Body of pancreas (tissue), 4 donors: ENCODE data around the gene NPTXR. TPM values are rescaled to one million over a fixed set of nuclear protein-coding genes. Genes with fewer than 3 reads are reported as not detected.

ENCODE experiments used
- ATAC-seq: fragments of 150-250 bp; one replicate; pipeline ENCODE4 v1.9.1; 2016
- DNase-seq, 4 donors: peaks; one replicate each; pipeline ENCODE4 v3.0.0-alpha.2; 2019
- H3K27ac ChIP-seq, 4 donors: fragments of 200-600 bp; sonication (generic); 1 replicate in 3 of 4; 2 replicates in 1 of 4; pipeline versions ENCODE4 v1.5.1 to v1.6.1; 2016 to 2019; ENCODE audit warnings: mild to moderate bottlenecking in 1 of 4, mixed read lengths in 1 of 4, moderate library complexity in 1 of 4
- H3K27me3 ChIP-seq, 2 donors: fragments of 200-600 bp; sonication (generic); one replicate each; pipeline ENCODE4 v1.6.0; 2016; ENCODE audit warnings: mild to moderate bottlenecking in 1 of 2
- H3K36me3 ChIP-seq, 2 donors: fragments of 200-600 bp; sonication (generic); replicated peaks in 1 of 2; 2 replicates each; pipeline ENCODE4 v1.5.1; 2016; ENCODE audit warnings: low read depth in 2 of 2; ENCODE audit not compliant: insufficient read depth in 1 of 2
- H3K4me1 ChIP-seq: fragments of 200-600 bp; sonication (generic); one replicate; pipeline ENCODE4 v1.6.0; 2016
- H3K4me3 ChIP-seq, 2 donors: fragments of 200-600 bp; sonication (generic); 1 replicate in 1 of 2; 2 replicates in 1 of 2; pipeline ENCODE4 v1.5.1; 2016 to 2019
- H3K9me3 ChIP-seq, 3 donors: fragments of 200-600 bp; sonication (generic); 1 replicate in 2 of 3; 2 replicates in 1 of 3; pipeline ENCODE4 v1.5.1; 2016
- CTCF ChIP-seq, 7 experiments: fragments of 450-650 bp in 4 of 7; fragments of 200-600 bp in 3 of 7; sonication (generic) in 3 of 7; IDR thresholded peaks; one replicate each; pipeline ENCODE4 v1.5.1; 2016 to 2019; ENCODE audit warnings: antibody characterized with exemption in 7 of 7
- POLR2A ChIP-seq, 3 donors: fragments of 450-650 bp; IDR thresholded peaks; one replicate each; pipeline ENCODE4 v1.6.1; 2016; ENCODE audit warnings: antibody characterized with exemption in 3 of 3, mild to moderate bottlenecking in 2 of 3
- WGBS, 2 donors: methylation state at CpG; one replicate each; pipeline ENCODE4 v1.1.5; 2017; 5-methylcytosine and 5-hydroxymethylcytosine counted together
- intact Hi-C: fragments of 100-400 bp; cut with DNase I; formaldehyde crosslinking; loops from one replicate; pipeline ENCODE4 v1.15.1; 2023
- total RNA-seq, 2 donors: library from RNA; depleted of rRNA; stranded (reverse); fragments of >200 nt; gene quantifications; one replicate each; pipeline ENCODE4 v1.1.0, GENCODE V29; 2016

Gene NPTXR
- total RNA-seq, 2 donors from 2014 or later: 6.0 to 10.5 TPM

DNA sequence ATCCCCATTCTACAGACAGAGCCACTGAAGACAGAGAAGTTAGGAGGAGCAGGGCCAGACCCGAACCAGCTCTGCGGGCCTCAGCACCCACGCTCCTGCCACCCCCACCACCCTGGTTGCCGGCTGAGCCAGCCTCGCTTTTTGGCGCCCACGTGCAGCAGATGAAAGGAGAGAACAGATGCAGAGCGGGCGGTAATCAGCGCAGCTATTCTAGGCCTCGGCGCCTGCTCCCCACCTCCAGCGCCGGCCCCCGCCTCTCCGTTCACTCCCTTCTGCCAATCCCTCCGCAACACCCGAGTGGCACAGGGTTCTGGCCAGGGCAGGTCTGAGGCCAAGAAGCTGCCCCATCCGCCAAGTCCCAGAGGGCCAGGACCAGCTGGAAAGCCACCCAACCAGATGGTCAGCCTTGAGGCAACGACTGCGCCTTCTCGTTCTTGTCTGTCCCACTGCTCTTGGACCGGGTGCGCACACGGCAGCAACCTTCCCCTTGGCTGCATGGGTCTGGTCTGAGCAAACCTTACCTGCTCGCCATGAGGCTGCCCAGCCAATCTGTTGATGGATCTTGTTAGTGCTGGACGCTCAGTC lies 66.6 kb downstream of the NPTXR start:
- intact Hi-C loops: loop anchor here (10.0 kb wide), 1 partner anchor 348 kb away; no protein-coding TSS in a partner anchor
- Histone ChIP-seq H3K4me3 (no peak overlapping the region), H3K9me3 (no peaks in the 10 kb centered on the region), H3K27me3 (no peaks in the 10 kb centered on the region), H3K27ac (no peak overlapping the region), H3K4me1 (no peaks in the 10 kb centered on the region), H3K36me3 (peaks cover 0 to 4% of the 10 kb centered on the region in 2 donors)
- no peak for TF ChIP-seq POLR2A (IDR thresholded peaks at IDR 0.05)
- TF ChIP-seq CTCF (IDR thresholded peaks at IDR 0.05): no peak
- DNase-seq (no peak), ATAC-seq (no peak)
- WGBS, 2 donors: 89 to 90% methylated on average over 10 to 26 of the region's 27 CpGs

- DNase-seq: no peak
- TF ChIP-seq CTCF (IDR thresholded peaks at IDR 0.05) (no peak), POLR2A (IDR thresholded peaks at IDR 0.05) (no peak)
- ATAC-seq: no peak
- WGBS, 2 donors: 68 to 69% methylated on average over 6 of the region's 6 CpGs
- Histone ChIP-seq H3K9me3 (no peaks in the 10 kb centered on the region), H3K4me1 (no peaks in the 10 kb centered on the region), H3K4me3 (no peak overlapping the region), H3K36me3 (peaks cover 0 to 4% of the 10 kb centered on the region in 2 donors), H3K27me3 (no peaks in the 10 kb centered on the region), H3K27ac (no peak overlapping the region)
- intact Hi-C loops: loop anchor here (10.0 kb wide), 1 partner anchor 349 kb away; no protein-coding TSS in a partner anchor
These were observed 67.7 kb downstream of the NPTXR start for GRCh38 chr22:38776086-38776485.

- Histone ChIP-seq H3K4me3 (no peak overlapping the region), H3K4me1 (no peaks in the 10 kb centered on the region), H3K27me3 (no peaks in the 10 kb centered on the region), H3K9me3 (no peaks in the 10 kb centered on the region), H3K27ac (no peak overlapping the region), H3K36me3 (peaks cover 0 to 4% of the 10 kb centered on the region in 2 donors)
- ATAC-seq (no peak), DNase-seq (no peak)
- intact Hi-C loops: loop anchor here (10.0 kb wide), 1 partner anchor 349 kb away; no protein-coding TSS in a partner anchor
- TF ChIP-seq POLR2A (IDR thresholded peaks at IDR 0.05) (no peak), CTCF (IDR thresholded peaks at IDR 0.05) (no peak)
- 76 to 82% methylated on average over 13 of the region's 13 CpGs for WGBS, 2 donors
These were observed 68.2 kb downstream of the NPTXR start for GRCh38 chr22:38775656-38776055.

GRCh38 chr22:38774496-38775166 lies 69.2 kb downstream of the NPTXR start:
- Histone ChIP-seq H3K9me3 (no peaks in the 10 kb centered on the region), H3K4me3 (no peak overlapping the region), H3K27ac (no peak overlapping the region), H3K27me3 (no peaks in the 10 kb centered on the region), H3K36me3 (no peaks in the 10 kb centered on the region), H3K4me1 (no peaks in the 10 kb centered on the region)
- intact Hi-C loops: loop anchor here (10.0 kb wide), 1 partner anchor 350 kb away; no protein-coding TSS in a partner anchor
- no peak for DNase-seq
- 67 to 71% methylated on average over 11 of the region's 11 CpGs for WGBS, 2 donors
- TF ChIP-seq CTCF (IDR thresholded peaks at IDR 0.05): no peak
- no peak for TF ChIP-seq POLR2A (IDR thresholded peaks at IDR 0.05)
- ATAC-seq: no peak
